Kidney (tissue), 14 donors: ENCODE results near the gene NRG3. TPM values are rescaled to one million over a fixed set of nuclear protein-coding genes. Genes with fewer than 3 reads are reported as not detected.

Source experiments
- DNase-seq, 5 donors: peaks; one replicate each; pipeline ENCODE4 v3.0.0-alpha.2; 2013 to 2020
- FAIRE-seq: peaks from 2 replicates; lab custom pipeline; 2012; peaks lifted over from hg19 to GRCh38; lab: Jason Lieb, UNC
- H3K27ac ChIP-seq, 2 donors: one replicate each; pipeline ENCODE4 v1.7.0; 2013; ENCODE audit warnings: low read depth in 2 of 2, low read length in 2 of 2, inconsistent platforms in 1 of 2
- H3K27me3 ChIP-seq: one replicate; pipeline ENCODE4 v1.7.1; 2013; ENCODE audit warnings: low read length, inconsistent platforms; ENCODE audit not compliant: control insufficient read depth, insufficient read depth
- H3K36me3 ChIP-seq, 3 donors: one replicate each; pipeline versions ENCODE4 v1.7.0 to v1.7.1; 2013; ENCODE audit warnings: low read length in 3 of 3, control low read depth in 1 of 3, inconsistent platforms in 1 of 3; ENCODE audit not compliant: insufficient read depth in 3 of 3, control insufficient read depth in 2 of 3
- H3K4me1 ChIP-seq, 3 donors: one replicate each; pipeline versions ENCODE4 v1.7.0 to v1.7.1; 2013; ENCODE audit warnings: low read length in 3 of 3, inconsistent platforms in 1 of 3, low read depth in 1 of 3; ENCODE audit not compliant: control insufficient read depth in 2 of 3, insufficient read depth in 2 of 3
- H3K4me3 ChIP-seq, 3 donors: one replicate each; pipeline versions ENCODE4 v1.7.0 to v1.8.1; 2013; ENCODE audit warnings: low read length in 3 of 3, control low read depth in 1 of 3, inconsistent platforms in 1 of 3
- H3K9ac ChIP-seq, 3 donors: one replicate each; pipeline versions ENCODE4 v1.7.0 to v1.7.1; 2013; ENCODE audit warnings: low read length in 3 of 3, control low read depth in 1 of 3, inconsistent platforms in 1 of 3
- H3K9me3 ChIP-seq, 3 donors: one replicate each; pipeline versions ENCODE4 v1.7.0 to v1.7.1; 2013; ENCODE audit warnings: low read length in 3 of 3, control low read depth in 1 of 3, inconsistent platforms in 1 of 3; ENCODE audit not compliant: control insufficient read depth in 2 of 3, insufficient read depth in 1 of 3
- intact Hi-C: fragments of 100-400 bp; cut with DNase I; formaldehyde crosslinking; loops from one replicate; pipeline ENCODE4 v1.11.1; 2022
- polyA plus RNA-seq: library from polyadenylated mRNA; stranded (reverse); fragments of 350-450 nt; fragmentation: Illumina TruSeq; extraction: RNeasy Lipid Tissue Mini Kit (QIAGEN cat#74804); gene quantifications from one replicate; pipeline ENCODE4 v1.2.3, GENCODE V29; 2014; ENCODE audit warnings: low read depth, low replicate concordance; ENCODE audit not compliant: insufficient read depth
- total RNA-seq: library from RNA; stranded (reverse); fragmentation: NEBNext Ultra II Directional; extraction: Animal tissue kit (Norgen Biotek cat#: 25700); gene quantifications from one replicate; pipeline ENCODE4 v1.2.1, GENCODE V29; 2021
- TF ChIP-seq, protein P1 (sequence below): IDR thresholded peaks from 3 replicates; pipeline ENCODE4 v1.5.1; 2012; ENCODE audit warnings: mild to moderate bottlenecking, moderate library complexity, borderline replicate concordance; ENCODE audit not compliant: insufficient read depth; ENCODE audit errors: extremely low read depth
- donor health status: control.
- donor health status: control.
- donor health status: control.
- donor health status: control.
- donor health status: control.
- donor health status: DM: yes; HTN: yes; CAD: no.
- donor health status: Normal renal cell carcinoma (clear cell type).

NRG3 gene
- total and polyA plus RNA-seq, 2 donors from 2014 or later, result 0.62 to 5.4 TPM

GRCh38 chr10:82429302-82429701 is 554.3 kb downstream of the NRG3 start:
- no peaks in the 10 kb centered on the region for H3K36me3 ChIP-seq
- H3K27me3 ChIP-seq, result no peaks in the 10 kb centered on the region
- H3K4me1 ChIP-seq, result no peaks in the 10 kb centered on the region
- DNase-seq (no peak), FAIRE-seq (no peak)
- TF ChIP-seq, protein P1, sequence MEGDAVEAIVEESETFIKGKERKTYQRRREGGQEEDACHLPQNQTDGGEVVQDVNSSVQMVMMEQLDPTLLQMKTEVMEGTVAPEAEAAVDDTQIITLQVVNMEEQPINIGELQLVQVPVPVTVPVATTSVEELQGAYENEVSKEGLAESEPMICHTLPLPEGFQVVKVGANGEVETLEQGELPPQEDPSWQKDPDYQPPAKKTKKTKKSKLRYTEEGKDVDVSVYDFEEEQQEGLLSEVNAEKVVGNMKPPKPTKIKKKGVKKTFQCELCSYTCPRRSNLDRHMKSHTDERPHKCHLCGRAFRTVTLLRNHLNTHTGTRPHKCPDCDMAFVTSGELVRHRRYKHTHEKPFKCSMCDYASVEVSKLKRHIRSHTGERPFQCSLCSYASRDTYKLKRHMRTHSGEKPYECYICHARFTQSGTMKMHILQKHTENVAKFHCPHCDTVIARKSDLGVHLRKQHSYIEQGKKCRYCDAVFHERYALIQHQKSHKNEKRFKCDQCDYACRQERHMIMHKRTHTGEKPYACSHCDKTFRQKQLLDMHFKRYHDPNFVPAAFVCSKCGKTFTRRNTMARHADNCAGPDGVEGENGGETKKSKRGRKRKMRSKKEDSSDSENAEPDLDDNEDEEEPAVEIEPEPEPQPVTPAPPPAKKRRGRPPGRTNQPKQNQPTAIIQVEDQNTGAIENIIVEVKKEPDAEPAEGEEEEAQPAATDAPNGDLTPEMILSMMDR, result no peak
- intact Hi-C loops, result no loop called here
- no peak overlapping the region for H3K4me3 ChIP-seq
- H3K27ac ChIP-seq, result no peak overlapping the region
- peaks cover 0 to 15% (median 0%) of the 10 kb centered on the region in 3 donors for H3K9me3 ChIP-seq
- H3K9ac ChIP-seq, result no peak overlapping the region

DNA sequence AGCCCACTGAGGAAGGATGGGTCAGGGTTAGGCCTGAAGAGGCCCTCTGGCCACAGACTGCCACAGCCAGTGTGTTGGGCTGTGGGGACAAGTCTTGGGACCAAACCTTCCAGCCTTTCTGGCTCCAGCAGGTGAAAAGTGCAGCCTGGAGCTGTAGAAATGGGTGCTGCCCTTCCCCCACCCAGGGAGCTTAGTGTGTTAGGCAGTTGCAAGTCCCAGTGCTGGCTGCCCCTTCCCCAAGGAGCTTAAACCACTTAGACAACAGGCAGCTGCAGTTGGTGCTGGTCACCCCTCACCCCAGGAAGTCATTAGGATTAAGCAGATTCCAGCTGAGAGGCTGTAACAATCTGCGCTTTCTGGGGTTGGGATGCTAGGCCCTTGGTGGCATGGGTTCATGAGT is 563.3 kb downstream of the NRG3 start:
- H3K4me1 ChIP-seq, result no peaks in the 10 kb centered on the region
- intact Hi-C loops, result no loop called here
- DNase-seq (peak in 1 of 5 donors; percentile 23), FAIRE-seq (no peak)
- H3K27me3 ChIP-seq, result no peaks in the 10 kb centered on the region
- no peak overlapping the region for H3K4me3 ChIP-seq
- no peak overlapping the region for H3K27ac ChIP-seq
- H3K9ac ChIP-seq, result no peak overlapping the region
- H3K36me3 ChIP-seq, result no peaks in the 10 kb centered on the region
- TF ChIP-seq, protein P1, result no peak
- peaks cover 0 to 6% (median 0%) of the 10 kb centered on the region in 3 donors for H3K9me3 ChIP-seq

DNA sequence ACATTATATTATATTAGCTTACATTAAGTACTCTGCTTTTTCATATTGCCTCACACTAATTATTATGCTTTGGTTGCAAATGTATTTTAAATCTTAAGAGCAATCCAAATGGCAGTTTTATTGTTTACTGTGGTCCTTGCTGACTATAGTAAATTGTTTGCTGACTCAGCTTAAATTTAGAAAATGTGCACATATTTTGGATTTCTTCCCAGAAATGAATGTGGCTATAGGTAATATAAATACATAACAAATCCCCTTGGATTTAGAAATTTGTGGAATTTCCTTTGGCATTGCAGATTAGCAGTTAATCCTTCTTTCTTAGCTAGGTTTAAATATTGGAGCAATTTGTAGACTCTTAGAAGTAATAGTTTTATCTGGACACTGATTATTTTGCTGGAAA is 565.8 kb downstream of the NRG3 start:
- H3K4me3 ChIP-seq, result no peak overlapping the region
- DNase-seq (no peak), FAIRE-seq (no peak)
- H3K27ac ChIP-seq, result no peak overlapping the region
- TF ChIP-seq, protein P1, result no peak
- no peaks in the 10 kb centered on the region for H3K4me1 ChIP-seq
- no peak overlapping the region for H3K9ac ChIP-seq
- H3K27me3 ChIP-seq, result no peaks in the 10 kb centered on the region
- no peaks in the 10 kb centered on the region for H3K36me3 ChIP-seq
- intact Hi-C loops, result no loop called here
- peaks cover 0 to 6% (median 0%) of the 10 kb centered on the region in 3 donors for H3K9me3 ChIP-seq

- Histone ChIP-seq H3K4me3 (no peak overlapping the region), H3K4me1 (no peaks in the 10 kb centered on the region), H3K9me3 (no peaks in the 10 kb centered on the region), H3K36me3 (no peaks in the 10 kb centered on the region), H3K27ac (no peak overlapping the region), H3K9ac (no peak overlapping the region), H3K27me3 (no peaks in the 10 kb centered on the region)
- FAIRE-seq (no peak), DNase-seq (no peak)
- TF ChIP-seq, protein P1, result no peak
- intact Hi-C loops, result no loop called here
Observed at GRCh38 chr10:82452046-82452445, 577.1 kb downstream of the NRG3 start.
